Breast epithelium (tissue), 3 donors: Measurements from ENCODE around the gene GLCE.

Experiments used
- CTCF ChIP-seq, 3 donors: fragments of 450-650 bp; IDR thresholded peaks; one replicate each; pipeline ENCODE4 v1.5.1; 2016 to 2017; ENCODE audit warnings: antibody characterized with exemption in 3 of 3, mild to moderate bottlenecking in 3 of 3, moderate library complexity in 3 of 3
- POLR2A ChIP-seq: fragments of 450-650 bp; IDR thresholded peaks from one replicate; pipeline ENCODE4 v1.6.1; 2016; ENCODE audit warnings: antibody characterized with exemption, mild to moderate bottlenecking, moderate library complexity

GRCh38 chr15:69289342-69290146 lies 129.1 kb downstream of the GLCE start:
- TF ChIP-seq CTCF (IDR thresholded peaks at IDR 0.05) (no peak), POLR2A (no peak)
